GM19025 (cell line): ENCODE measurements around the gene PDSS2.

Experiments used
- ATAC-seq: cut with Tn5 transposase; IDR thresholded peaks from one replicate; pipeline ENCODE4 v1.9.1; 2021; ENCODE audit warnings: mild to moderate bottlenecking, low read depth, moderate library complexity; ENCODE audit not compliant: unreplicated experiment

Gene PDSS2, protein sequence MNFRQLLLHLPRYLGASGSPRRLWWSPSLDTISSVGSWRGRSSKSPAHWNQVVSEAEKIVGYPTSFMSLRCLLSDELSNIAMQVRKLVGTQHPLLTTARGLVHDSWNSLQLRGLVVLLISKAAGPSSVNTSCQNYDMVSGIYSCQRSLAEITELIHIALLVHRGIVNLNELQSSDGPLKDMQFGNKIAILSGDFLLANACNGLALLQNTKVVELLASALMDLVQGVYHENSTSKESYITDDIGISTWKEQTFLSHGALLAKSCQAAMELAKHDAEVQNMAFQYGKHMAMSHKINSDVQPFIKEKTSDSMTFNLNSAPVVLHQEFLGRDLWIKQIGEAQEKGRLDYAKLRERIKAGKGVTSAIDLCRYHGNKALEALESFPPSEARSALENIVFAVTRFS

DNA sequence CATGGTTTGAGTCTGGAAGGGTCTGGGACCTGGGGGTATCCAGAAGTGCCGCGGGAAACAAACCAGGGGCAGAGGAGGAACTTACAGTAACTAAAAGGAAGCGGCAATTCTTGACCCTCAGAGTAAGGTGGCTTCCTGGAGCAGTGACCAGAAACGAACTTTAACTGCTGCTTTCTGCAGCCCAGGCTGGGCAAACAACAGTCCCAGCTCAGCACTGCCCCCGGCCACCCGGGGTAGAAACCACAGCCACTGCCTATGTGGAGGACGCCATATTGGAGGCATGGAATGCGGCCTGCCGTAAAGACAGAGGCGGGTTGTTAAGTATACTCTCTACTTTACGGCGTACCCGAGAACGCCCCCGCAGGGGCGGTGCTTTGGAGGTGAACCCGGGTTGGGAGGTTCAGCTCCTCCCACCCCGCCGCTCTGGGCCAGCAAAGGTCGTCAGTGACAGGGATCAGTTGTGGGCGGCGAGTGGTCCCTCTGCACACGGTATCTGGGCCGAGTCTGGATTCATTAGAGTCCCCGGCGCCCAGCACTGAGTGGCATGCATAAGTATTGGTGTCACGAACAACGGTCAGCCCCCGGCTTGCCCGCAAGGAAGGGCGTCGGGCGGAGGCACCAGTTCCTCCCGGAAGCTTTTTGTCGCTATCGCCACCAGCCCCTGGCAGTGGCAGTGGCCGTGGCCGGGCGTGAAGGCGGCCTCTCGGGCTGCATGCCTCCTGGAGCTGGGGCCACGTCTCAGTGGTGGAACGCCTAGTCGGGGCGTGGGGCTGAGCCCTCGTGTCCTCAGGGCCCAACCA is at the start of gene PDSS2:
Gene PDSS2 (minus strand): TSS at position 282 of the 800 bp plus-strand sequence. CDS start 279 bp downstream, at position 3.
- peak; percentile 93 for ATAC-seq

DNA sequence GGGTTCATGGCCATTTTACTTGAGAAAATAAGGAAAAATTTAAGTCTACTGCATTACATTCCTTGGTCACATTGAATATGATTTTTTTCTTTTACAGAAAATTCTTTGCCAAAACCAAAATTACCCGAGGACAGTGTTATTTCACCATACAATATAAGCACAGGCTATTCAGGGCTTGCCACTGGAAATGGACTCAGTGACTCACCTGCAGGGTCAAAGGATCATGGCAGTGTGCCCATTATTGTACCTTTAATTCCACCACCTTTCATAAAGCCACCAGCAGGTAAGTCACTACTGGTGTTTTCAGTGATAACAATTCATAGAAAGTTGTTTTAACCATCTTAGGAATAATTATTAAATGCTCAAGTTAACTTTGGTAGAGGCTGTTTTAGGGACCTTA is 46.8 kb upstream of the PDSS2 start:
- ATAC-seq: no peak

DNA sequence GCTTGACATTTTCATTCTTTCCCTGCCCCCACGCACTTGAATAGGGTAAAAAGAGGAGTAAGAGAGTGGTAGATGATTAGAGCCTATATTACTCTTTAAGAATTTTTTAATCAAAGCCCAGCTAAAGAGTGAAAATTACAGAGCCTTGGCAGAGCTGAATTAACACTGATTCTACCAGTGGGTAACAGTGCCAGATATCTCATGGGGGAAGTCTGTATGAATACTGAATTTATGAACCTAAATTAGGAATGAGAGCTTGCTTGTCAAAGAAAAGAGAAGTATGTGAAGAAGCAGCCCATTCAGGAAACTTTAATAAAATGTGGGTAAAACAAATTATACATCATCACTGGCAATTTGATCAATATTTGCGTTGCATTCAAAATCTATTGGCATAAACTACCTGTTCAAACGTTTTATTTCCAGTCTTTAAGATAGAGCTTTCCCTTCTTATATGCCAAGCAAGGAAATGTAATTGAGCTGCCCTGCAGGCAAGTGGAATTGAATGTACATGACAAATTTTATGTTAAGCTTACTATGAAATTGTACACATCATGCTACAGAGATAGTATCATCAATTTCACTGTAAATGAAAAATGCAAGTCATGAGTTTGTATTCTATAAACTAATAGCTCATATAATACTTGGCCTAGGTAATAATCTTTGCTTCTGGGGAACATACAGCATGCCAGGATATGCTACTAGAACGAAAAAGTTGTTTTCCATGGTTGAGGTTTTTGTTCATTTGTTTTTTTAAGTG is 45.1 kb upstream of the PDSS2 start:
- ATAC-seq: no peak

DNA sequence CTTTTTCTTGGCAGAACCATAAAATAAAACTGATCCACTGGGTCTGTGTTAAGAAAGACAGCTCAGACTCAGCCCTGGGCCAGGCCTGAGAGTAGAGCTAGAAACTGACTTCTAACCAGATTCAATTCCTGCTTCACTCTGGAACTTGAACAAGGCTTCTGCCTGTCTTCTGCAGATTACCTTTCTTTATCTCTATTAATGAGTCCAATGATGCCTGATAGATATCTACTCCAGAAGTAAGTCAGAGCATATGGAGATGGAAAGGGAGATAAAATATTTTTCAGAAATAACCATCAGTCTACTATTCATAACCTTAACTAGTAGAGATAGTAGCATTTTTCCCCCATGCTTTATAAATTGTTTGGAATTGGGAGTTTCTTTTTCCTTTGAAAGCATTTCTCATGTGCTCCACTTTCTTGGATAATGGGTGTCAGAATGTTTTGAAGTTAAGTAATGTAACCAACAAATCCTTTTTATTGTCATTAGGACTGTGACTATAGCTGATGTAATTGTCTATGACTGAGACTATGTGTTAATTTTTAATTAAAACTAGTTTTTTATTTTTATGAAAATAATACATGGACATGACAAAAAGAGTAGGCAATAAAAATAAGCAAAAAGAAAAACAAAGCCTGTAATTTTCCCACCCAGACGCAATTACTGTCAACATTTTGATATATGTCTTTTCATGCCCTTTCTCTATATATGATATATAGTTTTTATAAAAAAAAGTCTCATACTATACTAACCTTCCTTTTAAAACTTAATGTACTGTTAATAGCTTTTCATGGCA is 37.7 kb upstream of the PDSS2 start:
- ATAC-seq: no peak

DNA sequence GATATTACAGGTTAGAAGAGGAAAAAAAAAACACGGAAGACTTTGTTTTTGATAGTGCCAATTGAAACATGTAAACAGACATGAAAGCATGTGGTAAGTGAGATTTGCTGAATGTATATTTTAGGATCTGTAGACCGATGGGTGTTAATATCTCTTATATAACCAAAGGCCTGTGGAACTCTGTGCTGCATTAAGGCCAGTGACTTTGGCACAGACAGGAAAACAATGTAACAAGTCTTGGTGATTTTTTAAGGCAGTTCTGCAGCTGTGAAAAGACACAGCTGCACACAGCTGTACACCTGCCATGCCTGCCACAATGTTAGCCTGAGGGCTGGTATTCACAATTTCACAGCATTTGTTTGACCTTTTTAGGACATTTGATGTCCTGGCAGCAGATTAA is 36.6 kb upstream of the PDSS2 start:
- no peak for ATAC-seq

DNA sequence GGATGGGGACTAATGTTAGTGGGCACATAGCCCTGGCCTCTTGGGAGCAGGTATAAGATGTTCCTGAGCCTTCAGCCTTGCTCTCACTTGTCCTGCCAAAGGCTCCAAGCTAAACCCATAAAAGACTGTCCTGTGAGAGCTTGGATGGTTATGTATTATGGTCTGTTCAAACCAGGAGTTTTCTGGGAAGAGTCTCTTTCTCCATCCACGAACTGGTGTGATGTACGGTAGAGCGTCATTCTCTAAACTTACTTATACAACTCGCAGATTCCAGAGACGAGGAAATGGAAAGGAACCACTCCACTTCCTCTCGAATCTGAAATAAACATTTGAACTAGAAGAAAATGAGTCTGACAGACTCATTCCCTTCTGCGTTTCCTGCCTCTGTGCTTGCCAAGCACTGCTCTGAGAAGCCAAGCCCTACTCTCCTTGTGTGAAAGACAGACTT is 35.9 kb upstream of the PDSS2 start:
- ATAC-seq: no peak

DNA sequence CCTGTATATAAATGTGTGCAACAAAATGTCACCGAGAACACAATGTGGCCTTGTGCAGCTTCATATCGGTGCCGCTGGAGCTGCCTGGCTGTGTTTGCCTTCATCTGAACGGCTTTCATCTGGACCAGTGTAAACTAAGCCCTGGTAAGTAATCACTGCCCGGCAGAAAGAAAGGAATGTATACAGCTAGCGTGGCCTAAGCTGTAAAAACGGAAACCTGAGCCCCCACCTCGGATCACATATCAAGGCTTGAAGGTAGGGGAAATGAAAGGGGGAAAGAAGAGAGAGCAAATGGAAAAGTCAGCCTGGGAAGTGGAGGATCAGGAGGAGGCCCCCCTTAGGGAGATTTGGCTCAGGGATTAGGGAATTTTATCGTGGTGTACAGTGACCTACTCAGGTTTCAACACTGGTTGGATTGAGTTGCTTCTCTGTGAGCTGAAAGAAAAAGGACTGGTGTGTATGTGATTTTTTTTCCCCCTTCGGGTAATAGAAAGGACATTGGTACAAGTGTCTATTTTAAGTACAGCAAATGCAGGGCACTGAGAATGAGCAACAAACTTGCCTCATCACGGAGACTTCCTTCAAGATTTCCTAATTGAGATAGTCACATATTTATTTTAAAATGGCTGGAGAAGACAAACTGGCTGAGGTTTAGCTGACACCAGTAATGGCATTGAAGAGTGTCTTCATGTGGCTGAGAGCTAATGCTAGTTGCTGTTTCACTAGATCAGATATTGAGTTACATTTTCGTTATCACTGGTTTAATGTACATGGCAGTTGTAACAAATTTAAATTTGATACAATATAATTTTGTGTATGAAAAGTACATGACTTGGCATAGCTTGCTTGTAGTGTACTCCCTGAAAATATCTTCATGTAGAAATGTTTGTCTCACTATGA is 34.0 kb upstream of the PDSS2 start:
- no peak for ATAC-seq

DNA sequence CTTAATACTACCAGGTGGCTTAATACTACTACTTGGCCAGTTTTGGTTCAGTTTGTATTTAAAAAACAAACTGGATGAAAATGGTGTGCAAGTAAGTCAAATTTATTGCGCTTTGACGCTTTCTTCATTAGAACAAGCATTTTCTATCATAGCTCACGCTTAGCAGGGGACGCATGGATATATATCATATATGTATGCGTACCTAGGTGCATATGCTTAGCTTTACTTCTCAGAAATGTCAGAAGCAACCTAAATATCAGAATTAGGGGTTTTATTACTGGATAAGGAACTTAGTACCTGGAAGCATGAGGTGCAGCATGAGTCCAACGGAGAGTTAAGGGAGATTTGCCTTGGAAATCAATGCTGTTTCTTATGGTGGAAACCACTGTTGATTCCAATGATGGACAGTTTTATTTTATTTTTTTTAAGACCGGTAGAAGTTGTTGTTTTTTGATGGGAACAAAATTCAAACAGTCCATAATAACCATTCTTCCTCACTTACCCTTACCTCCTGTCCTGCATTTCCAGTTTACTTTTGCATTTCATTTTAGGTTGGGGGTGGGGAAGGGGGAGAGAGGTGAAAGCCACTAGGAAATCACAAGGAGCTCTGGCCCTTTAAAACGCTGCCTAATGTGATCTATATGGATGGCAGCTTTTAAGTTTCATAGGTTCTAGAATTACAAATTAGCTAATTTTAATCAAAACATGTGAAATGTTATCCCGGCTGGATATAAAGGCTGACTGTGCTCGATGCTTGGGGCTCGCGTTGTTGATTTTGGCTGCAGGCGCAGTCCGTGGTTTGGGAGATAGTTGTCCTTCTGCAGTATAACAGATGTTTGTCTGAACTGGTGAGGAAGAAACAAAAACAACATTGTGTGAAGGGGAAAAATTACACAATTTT is 32.6 kb upstream of the PDSS2 start:
- no peak for ATAC-seq

DNA sequence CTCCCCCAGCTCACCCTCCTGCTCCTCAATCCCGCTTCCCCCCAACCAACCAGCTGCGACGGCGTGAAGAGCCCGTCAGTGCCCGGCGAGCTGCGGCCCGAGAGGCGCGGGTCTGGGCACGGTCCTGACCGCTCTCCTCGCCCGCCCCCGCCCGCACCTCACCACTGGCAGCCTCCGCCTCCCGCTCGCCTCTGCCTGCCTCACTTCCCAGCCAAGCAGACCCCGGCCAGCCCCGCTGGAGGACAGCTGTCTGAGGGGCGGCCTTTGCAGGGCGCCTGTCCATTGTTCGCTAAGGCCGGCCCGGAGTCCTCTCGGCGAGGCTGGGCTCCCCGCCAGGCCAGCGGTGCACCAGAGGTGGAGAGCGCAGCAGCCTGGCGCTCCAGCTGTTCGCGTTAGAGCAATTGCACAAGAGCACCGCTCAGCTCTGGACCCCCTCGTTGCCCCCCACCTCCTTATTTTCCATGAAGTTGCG is 31.8 kb upstream of the PDSS2 start:
- ATAC-seq: no peak

DNA sequence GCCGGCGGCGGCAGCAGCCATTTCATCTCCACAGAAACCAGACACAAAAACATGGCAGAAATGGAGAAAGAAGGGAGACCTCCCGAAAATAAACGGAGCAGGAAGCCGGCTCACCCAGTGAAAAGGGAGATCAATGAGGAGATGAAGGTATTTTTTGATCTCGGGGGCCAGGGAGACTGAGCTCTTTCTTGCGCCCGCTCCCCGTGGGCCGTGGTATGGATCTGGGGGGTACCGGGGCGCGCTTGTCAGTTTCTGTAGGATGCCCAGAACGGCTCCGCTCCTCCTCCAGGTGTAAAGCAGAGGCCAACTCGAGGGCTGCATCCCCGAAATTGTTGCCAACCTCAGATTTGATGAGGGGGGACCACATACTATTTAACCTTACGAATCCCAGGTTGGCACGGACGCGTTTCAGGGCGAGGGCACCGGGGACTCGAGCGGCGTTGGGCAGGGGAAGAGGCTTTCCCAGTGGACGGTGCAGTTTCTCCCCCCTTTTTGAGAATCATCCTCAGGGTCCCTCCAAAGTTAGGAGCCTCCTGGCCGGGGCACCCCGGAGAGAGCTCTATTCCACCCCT is 31.3 kb upstream of the PDSS2 start:
- no peak for ATAC-seq

DNA sequence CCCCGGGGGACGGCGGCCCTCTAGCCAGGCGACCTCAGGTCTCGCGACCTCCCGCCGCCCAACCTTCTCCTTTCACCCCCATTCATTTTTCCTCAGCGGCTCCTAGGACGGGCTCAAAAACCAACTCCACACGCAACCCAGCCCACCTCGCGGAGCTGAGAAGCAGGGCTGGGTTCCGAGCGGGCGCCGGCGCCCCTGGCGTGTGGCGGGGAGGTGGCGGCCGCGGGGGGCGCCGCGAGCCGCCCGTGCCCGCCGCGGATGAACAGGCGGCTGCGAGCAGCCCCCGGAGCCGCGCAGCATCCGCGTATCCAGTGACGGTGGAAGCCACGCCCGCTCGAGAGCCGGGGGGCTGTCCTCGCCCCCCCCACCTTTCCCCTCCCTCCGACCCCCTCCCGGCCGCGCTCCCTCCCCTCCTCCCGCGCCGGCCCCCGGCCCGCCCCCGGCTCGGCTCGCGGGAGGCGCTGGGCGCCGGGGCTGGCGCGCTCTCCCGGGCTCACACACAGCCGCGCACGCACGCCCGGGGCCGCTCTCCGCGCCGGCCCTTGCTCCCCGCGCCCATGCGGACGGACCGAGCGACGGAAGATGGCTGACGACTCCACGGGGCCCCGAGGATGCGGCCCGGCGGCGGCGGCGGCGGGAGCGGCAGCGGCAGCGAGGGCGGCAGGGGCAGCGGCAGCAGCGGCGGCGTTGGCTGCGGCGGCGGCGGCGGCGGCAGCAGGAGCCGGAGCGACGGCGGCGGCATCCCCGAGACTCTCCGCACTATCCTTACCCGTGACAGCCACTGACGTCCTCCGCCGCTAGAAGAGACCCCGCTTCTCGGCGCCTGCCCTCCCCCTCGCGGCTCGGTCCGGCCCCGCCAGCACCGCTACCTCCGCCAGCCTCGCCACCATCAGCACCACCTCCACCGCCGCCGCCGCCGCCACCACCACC is 30.5 kb upstream of the PDSS2 start, which contains the start of gene SOBP:
Gene SOBP (plus strand): TSS at position 482 of the 930 bp plus-strand sequence. CDS start 500 bp downstream, outside the sequence.
- peak; percentile 48 for ATAC-seq

DNA sequence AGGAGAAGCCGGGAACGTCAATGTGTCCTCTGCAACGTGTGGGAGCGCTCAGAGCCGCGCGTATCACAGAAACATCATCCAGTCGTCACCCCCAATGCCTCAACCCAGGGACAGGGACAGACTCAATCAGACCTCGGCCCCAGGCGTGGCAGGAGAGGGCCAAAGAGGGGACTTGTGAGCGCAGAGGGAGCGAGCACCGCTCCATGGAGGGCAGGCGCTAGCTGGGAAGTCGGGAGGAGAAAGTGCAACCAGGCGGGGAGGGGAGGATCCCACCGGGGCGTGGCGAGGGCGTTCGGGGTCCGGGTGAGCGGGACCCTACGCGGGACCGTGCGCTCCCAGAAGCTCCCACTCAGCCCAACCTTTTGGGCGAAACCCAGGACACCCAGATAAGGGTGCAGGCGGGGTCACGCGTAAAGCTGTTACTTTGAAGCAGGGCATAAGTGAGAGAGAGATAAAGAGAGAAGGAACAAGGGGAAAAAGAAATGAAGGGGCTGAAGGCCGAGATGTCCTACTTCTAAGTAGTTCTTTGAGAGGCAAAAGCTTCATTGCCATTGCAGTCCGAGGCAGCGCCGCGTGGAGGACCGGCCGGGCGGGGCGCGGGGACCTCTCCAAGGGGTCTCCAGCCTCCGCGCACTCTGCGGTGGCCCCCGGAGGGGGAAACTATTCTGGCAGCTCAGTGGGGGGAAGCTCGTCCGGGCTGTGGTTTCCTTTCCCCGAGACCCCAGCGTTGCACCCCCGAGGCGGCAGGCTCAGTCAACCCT is 29.7 kb upstream of the PDSS2 start:
- ATAC-seq: no peak

DNA sequence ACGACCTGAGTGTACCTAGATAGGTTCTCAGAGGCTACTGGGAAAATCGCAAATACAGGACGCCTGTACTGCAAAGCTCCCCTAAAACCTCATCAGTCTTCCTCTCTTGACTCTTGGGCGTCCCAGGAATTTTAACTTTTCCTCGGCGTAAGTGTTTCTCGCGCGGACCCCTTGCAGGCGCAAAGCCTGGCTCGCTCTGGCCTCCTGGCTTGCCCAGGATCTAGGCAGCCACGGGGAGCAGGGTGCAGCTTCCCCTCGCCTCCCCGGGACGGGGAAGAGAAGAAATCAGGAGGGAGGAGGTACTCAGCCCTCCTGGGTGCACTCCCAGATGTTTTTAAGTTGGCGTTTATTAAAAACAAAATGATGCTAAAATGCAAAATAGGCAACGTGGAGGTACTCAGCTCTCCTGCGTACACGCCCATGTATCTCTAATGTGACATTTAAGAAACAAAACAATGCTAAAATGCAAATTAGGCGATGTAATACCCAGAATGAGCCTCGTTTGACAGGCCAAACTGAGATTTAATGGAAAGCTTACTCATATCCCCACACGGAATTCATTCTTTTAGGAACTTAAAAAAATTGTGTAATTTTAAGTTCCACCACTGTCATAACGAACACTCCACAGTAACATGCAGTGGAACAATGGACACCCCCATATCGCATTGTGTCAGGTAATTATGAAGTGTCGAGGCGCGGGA is 29.0 kb upstream of the PDSS2 start:
- no peak for ATAC-seq

DNA sequence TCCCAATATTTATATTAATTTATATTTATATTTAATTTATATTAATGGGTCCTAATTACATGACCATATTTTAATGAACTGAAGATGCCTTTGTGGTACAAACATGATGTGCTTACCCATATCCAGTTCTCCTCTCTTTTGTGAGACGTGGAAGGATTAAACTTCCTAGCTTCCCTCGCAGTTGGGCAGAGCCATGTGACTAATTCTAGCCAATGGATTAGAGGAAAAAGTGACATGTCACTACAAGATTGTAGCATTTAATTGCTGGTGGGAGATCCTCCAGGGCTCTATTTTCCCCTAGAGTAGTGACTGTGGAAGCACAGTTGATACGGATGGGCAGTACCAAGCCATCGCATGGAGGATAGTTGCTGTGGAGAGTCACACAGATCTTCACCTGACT is 25.8 kb upstream of the PDSS2 start:
- ATAC-seq: no peak

DNA sequence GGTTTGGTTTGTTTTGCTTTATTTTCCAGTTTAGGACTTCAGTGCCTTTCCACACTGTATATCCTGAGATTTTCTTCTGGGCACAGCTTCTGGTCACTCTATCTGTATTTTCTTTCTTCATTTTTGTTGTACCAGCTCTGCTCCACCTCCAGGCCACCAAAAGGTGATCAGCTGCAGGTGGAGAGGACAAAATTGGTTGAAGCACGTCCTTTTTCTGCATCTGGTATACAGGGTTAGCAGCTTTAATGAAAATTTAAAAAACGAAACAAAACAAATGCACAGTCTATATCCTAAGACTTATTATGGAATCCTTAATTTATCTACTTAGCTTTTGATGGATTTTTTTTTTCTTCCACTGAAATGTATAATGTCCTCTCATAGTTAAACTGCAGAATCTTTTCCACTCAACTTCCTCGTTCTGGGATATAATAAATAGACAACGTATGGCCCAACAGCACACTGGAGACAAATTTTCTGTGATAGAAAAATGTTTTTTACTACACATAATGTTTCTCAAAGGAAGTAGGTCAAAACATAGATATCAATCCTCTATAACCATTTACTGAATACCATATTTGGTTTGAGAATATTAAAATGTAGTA is 19.8 kb upstream of the PDSS2 start:
- ATAC-seq: no peak
